GM12878 (cell line): ENCODE results near the gene LRRN4.

ENCODE experiments used
- CTCF ChIP-seq, 3 experiments: IDR thresholded peaks in 2 of 3; conservative IDR thresholded peaks in 1 of 3; 2 replicates each; pipeline ENCODE4 v1.5.1; 2011; ENCODE audit warnings: low read depth in 3 of 3, low read length in 3 of 3, mild to moderate bottlenecking in 3 of 3, control low read depth in 2 of 3, moderate library complexity in 2 of 3, inconsistent platforms in 1 of 3, mixed read lengths in 1 of 3; ENCODE audit not compliant: control insufficient read depth in 2 of 3, insufficient read depth in 1 of 3; ENCODE audit errors: extremely low read depth in 1 of 3
- EZH2 ChIP-seq: IDR thresholded peaks from 2 replicates; pipeline ENCODE4 v1.6.1; 2012; ENCODE audit warnings: low read depth, mild to moderate bottlenecking, control low read depth, inconsistent platforms, low read length, borderline replicate concordance; ENCODE audit not compliant: control insufficient read depth
- PKNOX1 ChIP-seq: fragments of 450-650 bp; IDR thresholded peaks from 2 replicates; pipeline ENCODE4 v1.6.1; 2016; ENCODE audit warnings: mild to moderate bottlenecking
- POLR2A ChIP-seq: IDR thresholded peaks from 2 replicates; pipeline ENCODE4 v1.6.1; 2011; ENCODE audit warnings: low read depth, mild to moderate bottlenecking, low read length
- RB1 ChIP-seq: fragments of 450-650 bp; formaldehyde crosslinking; IDR thresholded peaks from 2 replicates; pipeline ENCODE4 v1.6.1; 2017; ENCODE audit warnings: mild to moderate bottlenecking, borderline replicate concordance
- STAT1 ChIP-seq: fragments of 450-650 bp; conservative IDR thresholded peaks from 2 replicates; pipeline ENCODE4 v1.6.1; 2014; ENCODE audit warnings: antibody characterized with exemption, mild to moderate bottlenecking
- ZBTB4 ChIP-seq: fragments of 450-650 bp; formaldehyde crosslinking; IDR thresholded peaks from 2 replicates; pipeline ENCODE4 v1.4.0; 2022; ENCODE audit warnings: mild to moderate bottlenecking, moderate library complexity

- TF ChIP-seq EZH2: no peak
- no peak for TF ChIP-seq STAT1
- TF ChIP-seq ZBTB4 (CRISPR knock-in tag): no peak
- no peak for TF ChIP-seq CTCF (IDR thresholded peaks at IDR 0.05 in 2 of 3, conservative IDR thresholded peaks at IDR 0.05 in 1 of 3; ENCODE audit: control insufficient read depth in 2 of 3, extremely low read depth in 1 of 3, insufficient read depth in 1 of 3, low read depth in 3 of 3, low read length in 3 of 3)
- TF ChIP-seq RB1: no peak
- TF ChIP-seq POLR2A: no peak
- TF ChIP-seq PKNOX1: no peak
These were observed 62.9 kb downstream of the LRRN4 start for GRCh38 chr20:5990946-5991345.
